Endothelial cell of umbilical vein (primary cell): Measurements from ENCODE around the gene EP400. TPM values are rescaled to one million over a fixed set of nuclear protein-coding genes. Genes with fewer than 3 reads are reported as not detected.

ENCODE experiments used
- BruUV-seq: library from RNA; stranded (reverse); fragments of 400-500 nt; replicated peaks from 2 replicates; lab custom pipeline; 2021; lab: Mats Ljungman, UMichigan
- CTCF ChIA-PET: fragments of 300-600, 350-600 bp; sonication (Branson Sonifier 250); formaldehyde crosslinking; loops from one replicate; lab custom pipeline; 2021; ENCODE audit warnings: antibody characterized with exemption, inconsistent platforms; lab: Charles Lee
- POLR2A ChIA-PET: fragments of 300-600, 350-600 bp; sonication (Branson Sonifier 250); formaldehyde crosslinking; loops from one replicate; lab custom pipeline; 2021; ENCODE audit warnings: antibody characterized with exemption, inconsistent platforms; lab: Charles Lee
- DNase-seq: peaks from one replicate; pipeline ENCODE4 v3.0.0-alpha.2; 2011; ENCODE audit warnings: low read depth, low spot score
- FAIRE-seq: peaks from 2 replicates; lab custom pipeline; 2011; peaks lifted over from hg19 to GRCh38; lab: Jason Lieb, UNC
- H2AFZ ChIP-seq: 2 replicates; pipeline ENCODE4 v1.6.0; 2012; ENCODE audit warnings: low read depth, low read length, control low read depth, inconsistent platforms
- H3K27ac ChIP-seq: 2 replicates; pipeline ENCODE4 v1.5.1; 2011; ENCODE audit warnings: low read depth, mild to moderate bottlenecking, control low read depth, low read length, moderate library complexity; ENCODE audit not compliant: insufficient read depth
- H3K27me3 ChIP-seq, 2 experiments: 2 replicates each; pipeline versions ENCODE4 v1.6.0 to v1.6.1; 2011; ENCODE audit warnings: low read length in 2 of 2, mixed read lengths in 1 of 2; ENCODE audit not compliant: control insufficient read depth in 2 of 2, insufficient read depth in 2 of 2
- H3K36me3 ChIP-seq, 2 experiments: 2 replicates in 1 of 2; 3 replicates in 1 of 2; pipeline ENCODE4 v1.5.1; 2011; ENCODE audit warnings: low read length in 2 of 2, mild to moderate bottlenecking in 1 of 2, moderate library complexity in 1 of 2; ENCODE audit not compliant: control insufficient read depth in 2 of 2, insufficient read depth in 2 of 2; ENCODE audit errors: extremely low read depth in 1 of 2
- H3K4me1 ChIP-seq: 3 replicates; pipeline ENCODE4 v1.5.1; 2011; ENCODE audit warnings: mild to moderate bottlenecking, low read length; ENCODE audit not compliant: control insufficient read depth, insufficient read depth; ENCODE audit errors: extremely low read depth
- H3K4me2 ChIP-seq: 2 replicates; pipeline ENCODE4 v1.6.1; 2011; ENCODE audit warnings: low read length, control low read depth, mixed read lengths; ENCODE audit not compliant: insufficient read depth
- H3K4me3 ChIP-seq, 3 experiments: fragments of 200-600 bp in 1 of 3; sonication (generic), shearing (Covaris generic) in 1 of 3; replicated peaks in 1 of 3; 2 replicates each; pipeline ENCODE4 v1.5.1; 2011 to 2016; ENCODE audit warnings: control low read depth in 3 of 3, low read length in 3 of 3, mild to moderate bottlenecking in 2 of 3, inconsistent platforms in 1 of 3, low read depth in 1 of 3, moderate library complexity in 1 of 3; ENCODE audit not compliant: insufficient read depth in 1 of 3
- H3K79me2 ChIP-seq: 2 replicates; pipeline ENCODE4 v1.6.0; 2012; ENCODE audit warnings: low read length, inconsistent platforms; ENCODE audit not compliant: control insufficient read depth, insufficient read depth
- H3K9ac ChIP-seq: replicated peaks from 2 replicates; pipeline ENCODE3; 2011; ENCODE audit warnings: low read length, control low read depth; ENCODE audit not compliant: insufficient read depth; ENCODE audit errors: extremely low read depth
- H3K9me1 ChIP-seq: replicated peaks from 3 replicates; pipeline ENCODE4 v1.6.0; 2011; ENCODE audit warnings: mild to moderate bottlenecking, low read length; ENCODE audit not compliant: control insufficient read depth, insufficient read depth; ENCODE audit errors: extremely low read depth
- H3K9me3 ChIP-seq: replicated peaks from 2 replicates; pipeline ENCODE4 v1.5.1; 2012; ENCODE audit warnings: low read length, inconsistent platforms; ENCODE audit not compliant: control insufficient read depth, insufficient read depth
- H4K20me1 ChIP-seq: replicated peaks from 2 replicates; pipeline ENCODE3; 2011; ENCODE audit warnings: mild to moderate bottlenecking, low read length; ENCODE audit not compliant: control insufficient read depth, insufficient read depth; ENCODE audit errors: extremely low read depth
- EZH2 ChIP-seq: IDR thresholded peaks from 2 replicates; pipeline ENCODE4 v1.6.1; 2012; ENCODE audit warnings: borderline replicate concordance, low read depth, mild to moderate bottlenecking, moderate library complexity, low read length, inconsistent platforms; ENCODE audit not compliant: severe bottlenecking
- FOS ChIP-seq: IDR thresholded peaks from 2 replicates; pipeline ENCODE4 v1.6.1; 2011; ENCODE audit warnings: mild to moderate bottlenecking, low read length, moderate library complexity, borderline replicate concordance; ENCODE audit not compliant: insufficient read depth
- GATA2 ChIP-seq: IDR thresholded peaks from 2 replicates; pipeline ENCODE4 v1.7.0; 2011; ENCODE audit warnings: low read depth, mild to moderate bottlenecking, moderate library complexity, mixed read lengths, low read length; ENCODE audit not compliant: insufficient read length, insufficient read depth
- JUN ChIP-seq: IDR thresholded peaks from 2 replicates; pipeline ENCODE4 v1.6.1; 2011; ENCODE audit warnings: borderline replicate concordance, low read depth; ENCODE audit not compliant: insufficient read length, insufficient read depth
- MAX ChIP-seq: IDR thresholded peaks from 2 replicates; pipeline ENCODE4 v1.6.1; 2011; ENCODE audit not compliant: insufficient read depth, insufficient read length
- MYC ChIP-seq: IDR thresholded peaks from one replicate; pipeline ENCODE4 v1.6.1; 2011; ENCODE audit warnings: mild to moderate bottlenecking, low read depth, low read length
- POLR2A ChIP-seq: IDR thresholded peaks from 2 replicates; pipeline ENCODE4 v1.6.1; 2012; ENCODE audit warnings: low read depth, mild to moderate bottlenecking, control low read depth, low read length
- POLR2AphosphoS5 ChIP-seq: IDR thresholded peaks from 2 replicates; pipeline ENCODE4 v1.6.1; 2012; ENCODE audit warnings: low read depth, mild to moderate bottlenecking, control low read depth, low read length, moderate library complexity; ENCODE audit not compliant: insufficient read depth
- dilution Hi-C: fragments of 300-500 bp; cut with MboI; formaldehyde crosslinking; loops from one replicate; pipeline ENCODE4 v1.15.0; 2019; ENCODE audit warnings: low sequenced_read_pairs; ENCODE audit not compliant: extremely low pct_ligation_motif_present
- intact Hi-C: fragments of 100-400 bp; cut with micrococcal nuclease; formaldehyde crosslinking; loops from one replicate; pipeline ENCODE4 v1.10.0; 2022
- polyA plus RNA-seq, 4 experiments: library from polyadenylated mRNA; depleted of rRNA in 3 of 4; stranded (reverse) in 3 of 4; unstranded in 1 of 4; fragments of >200 nt; gene quantifications; 2 replicates each; pipeline versions ENCODE4 v1.2.1 to v1.2.3, GENCODE V29; 2011 to 2012; ENCODE audit warnings: missing spikeins in 1 of 4
- total RNA-seq: library from RNA; stranded (reverse); gene quantifications from 2 replicates; pipeline ENCODE4 v1.2.3, GENCODE V29; 2021
- TF ChIP-seq, protein P1 (sequence below), 2 donors: IDR thresholded peaks; 1 replicate in 1 of 2; 2 replicates in 1 of 2; pipeline ENCODE4 v1.5.1; 2011; ENCODE audit warnings: low read length in 2 of 2, mild to moderate bottlenecking in 2 of 2, moderate library complexity in 2 of 2, control low read depth in 1 of 2, inconsistent platforms in 1 of 2, low read depth in 1 of 2; ENCODE audit not compliant: insufficient read depth in 1 of 2; ENCODE audit errors: extremely low read depth in 1 of 2

The EP400 gene
- total and polyA plus RNA-seq, 2 donors (not counting 3 experiments of a cell fraction or from before 2014, with no cell fraction given), result 9.0 to 57.7 TPM

DNA sequence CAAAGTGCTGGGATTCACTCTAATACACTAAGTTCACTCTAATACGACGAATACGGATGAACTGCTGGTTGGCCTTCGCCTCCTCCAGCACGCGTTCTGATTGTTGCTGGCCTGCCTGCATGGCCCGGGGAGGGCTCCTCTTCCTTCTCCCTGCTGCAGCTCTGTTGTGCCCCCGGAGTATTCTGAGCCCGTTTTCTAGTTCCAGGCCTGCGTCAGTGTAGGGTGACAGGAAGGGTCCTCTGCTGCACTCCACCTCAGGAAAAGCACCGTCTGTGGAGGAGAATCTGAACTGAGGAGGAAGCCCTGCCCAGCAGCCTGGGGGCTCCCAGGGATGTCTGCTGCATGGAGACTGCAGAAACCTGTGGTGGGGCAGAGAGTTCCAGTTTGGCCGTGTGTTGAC is 150.0 kb downstream of the EP400 start:
- no peaks in the 10 kb centered on the region for H4K20me1 ChIP-seq
- H3K9ac ChIP-seq, result no peak overlapping the region
- H3K79me2 ChIP-seq, result peaks cover 4% of the 10 kb centered on the region
- H3K36me3 ChIP-seq, result peaks cover 0 to 7% of the 10 kb centered on the region in 2 experiments
- no peak for TF ChIP-seq MAX
- TF ChIP-seq, protein P1, sequence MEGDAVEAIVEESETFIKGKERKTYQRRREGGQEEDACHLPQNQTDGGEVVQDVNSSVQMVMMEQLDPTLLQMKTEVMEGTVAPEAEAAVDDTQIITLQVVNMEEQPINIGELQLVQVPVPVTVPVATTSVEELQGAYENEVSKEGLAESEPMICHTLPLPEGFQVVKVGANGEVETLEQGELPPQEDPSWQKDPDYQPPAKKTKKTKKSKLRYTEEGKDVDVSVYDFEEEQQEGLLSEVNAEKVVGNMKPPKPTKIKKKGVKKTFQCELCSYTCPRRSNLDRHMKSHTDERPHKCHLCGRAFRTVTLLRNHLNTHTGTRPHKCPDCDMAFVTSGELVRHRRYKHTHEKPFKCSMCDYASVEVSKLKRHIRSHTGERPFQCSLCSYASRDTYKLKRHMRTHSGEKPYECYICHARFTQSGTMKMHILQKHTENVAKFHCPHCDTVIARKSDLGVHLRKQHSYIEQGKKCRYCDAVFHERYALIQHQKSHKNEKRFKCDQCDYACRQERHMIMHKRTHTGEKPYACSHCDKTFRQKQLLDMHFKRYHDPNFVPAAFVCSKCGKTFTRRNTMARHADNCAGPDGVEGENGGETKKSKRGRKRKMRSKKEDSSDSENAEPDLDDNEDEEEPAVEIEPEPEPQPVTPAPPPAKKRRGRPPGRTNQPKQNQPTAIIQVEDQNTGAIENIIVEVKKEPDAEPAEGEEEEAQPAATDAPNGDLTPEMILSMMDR (IDR thresholded peaks at IDR 0.05; ENCODE audit: extremely low read depth in 1 of 2, insufficient read depth in 1 of 2, low read depth in 1 of 2, low read length in 2 of 2), result no peak
- TF ChIP-seq POLR2A, result no peak
- no peak for TF ChIP-seq MYC
- TF ChIP-seq POLR2AphosphoS5, result no peak
- TF ChIP-seq GATA2, result no peak
- no peak for TF ChIP-seq EZH2
- TF ChIP-seq JUN, result no peak
- TF ChIP-seq FOS, result no peak
- H3K4me1 ChIP-seq, result no peaks in the 10 kb centered on the region
- CTCF ChIA-PET, result no interaction called here
- DNase-seq (no peak), FAIRE-seq (no peak)
- H3K9me1 ChIP-seq, result no peaks in the 10 kb centered on the region
- dilution Hi-C loops, result no loop called here
- no TSS peak for BruUV-seq
- no peaks in the 10 kb centered on the region for H3K9me3 ChIP-seq
- no peak overlapping the region for H3K4me2 ChIP-seq
- intact Hi-C loops, result no loop called here
- POLR2A ChIA-PET, result no interaction called here
- no peak overlapping the region for H2AFZ ChIP-seq
- H3K27ac ChIP-seq, result no peak overlapping the region
- no peaks in the 10 kb centered on the region for H3K27me3 ChIP-seq
- H3K4me3 ChIP-seq, result no peak overlapping the region
